ENCODE results near the gene USP12.

USP12 gene

DNA sequence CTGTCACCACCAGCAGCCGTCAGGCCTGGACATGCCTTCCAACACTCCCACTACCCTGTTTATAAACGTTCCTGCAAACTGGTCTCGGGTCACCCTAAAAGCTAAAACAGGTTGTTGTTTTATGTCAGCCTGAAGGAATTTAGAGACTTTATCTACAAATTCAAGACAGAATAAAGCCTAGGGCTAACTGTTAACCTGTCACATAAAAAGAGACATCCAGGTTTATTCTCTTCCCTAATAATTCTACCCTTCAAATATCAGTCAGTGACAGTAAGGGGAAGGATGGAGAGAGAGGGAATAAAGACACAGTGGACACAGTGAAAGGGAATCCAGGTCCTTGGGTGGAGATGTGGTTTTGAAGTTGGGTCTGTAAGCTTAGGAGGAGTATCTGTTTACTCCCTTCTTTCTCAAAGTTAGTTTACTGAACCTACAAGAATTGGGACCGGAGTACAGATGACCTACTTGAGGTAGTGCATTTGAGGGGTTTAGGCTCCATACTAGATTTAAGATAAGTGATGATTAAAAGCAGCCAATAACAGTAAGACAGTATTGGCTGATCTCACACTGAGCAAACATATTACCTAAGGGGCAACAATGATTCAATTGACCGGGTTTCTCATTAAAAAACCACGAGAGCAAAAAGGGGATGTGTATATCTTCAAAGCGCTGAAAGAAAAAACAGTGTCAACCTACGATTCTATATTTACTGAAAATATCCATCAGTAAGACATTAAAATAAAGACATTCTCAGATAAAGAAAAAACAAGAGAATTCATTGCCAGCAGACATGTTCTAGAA lies 142.7 kb downstream of the USP12 start:
- H3K9me3 ChIP-seq: no peaks in the 10 kb centered on the region
- no peaks in the 10 kb centered on the region for H3K27me3 ChIP-seq (ENCODE audit: low read depth)
- no peaks in the 10 kb centered on the region for H3K36me3 ChIP-seq (replicated peaks)
- DNase-seq (ENCODE audit: low spot score in 2 of 2): no peak
- no peaks in the 10 kb centered on the region for H3K4me1 ChIP-seq
- in situ Hi-C loops (cut with MboI; ENCODE audit: low sequenced_read_pairs): no loop called here
- no peak overlapping the region for H3K4me3 ChIP-seq

DNA sequence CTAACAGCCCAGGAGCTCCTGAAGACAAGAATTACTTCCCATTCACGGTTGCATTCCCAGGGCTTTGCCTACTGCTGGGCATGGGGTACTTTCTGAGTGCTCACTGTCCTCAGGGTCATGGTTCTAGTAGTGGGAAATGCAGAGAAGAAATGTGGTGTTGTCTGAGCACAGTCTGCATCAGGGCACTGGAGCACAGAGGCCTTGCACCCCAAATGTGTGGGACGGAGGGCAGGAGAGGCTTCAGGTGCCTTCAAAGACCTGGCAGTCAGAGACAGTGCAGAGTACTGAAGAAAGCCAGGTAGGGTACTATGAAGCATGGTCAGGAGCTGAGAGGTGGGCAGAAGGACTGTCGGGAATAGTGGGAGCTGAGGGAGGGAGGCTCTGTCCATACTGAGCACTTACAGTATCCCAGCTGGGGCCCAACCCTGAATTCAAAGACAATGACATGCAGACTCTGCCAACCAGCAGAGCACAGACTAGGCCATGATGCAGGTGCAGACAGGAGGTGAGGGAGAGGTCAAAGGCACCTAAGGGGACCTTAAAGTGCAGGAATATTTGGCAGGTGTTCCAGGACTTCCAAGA lies 144.4 kb downstream of the USP12 start:
- in situ Hi-C loops (cut with MboI; ENCODE audit: low sequenced_read_pairs): no loop called here
- DNase-seq (ENCODE audit: low spot score in 2 of 2): no peak

DNA sequence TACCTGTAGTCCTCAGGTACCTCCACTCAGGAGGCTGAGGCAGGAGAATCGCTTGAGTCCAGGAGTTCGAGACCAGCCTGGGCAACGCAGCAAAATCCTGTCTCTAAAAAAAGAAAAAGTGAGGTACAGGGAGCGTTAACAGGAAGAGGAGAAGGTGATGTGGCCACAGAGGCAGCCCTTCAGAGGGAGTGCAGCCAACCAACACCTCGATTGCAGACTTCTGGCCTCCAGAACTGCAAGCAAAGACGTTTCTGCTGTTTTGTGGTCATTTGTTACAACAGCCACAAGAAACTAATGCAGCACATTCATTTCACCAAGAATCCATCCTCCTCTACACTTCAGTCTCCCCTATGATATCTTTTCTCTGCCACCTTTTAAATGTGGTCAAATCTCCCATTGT lies 145.2 kb downstream of the USP12 start:
- Histone ChIP-seq H3K36me3 (replicated peaks) (no peaks in the 10 kb centered on the region), H3K4me3 (no peak overlapping the region), H3K9me3 (no peaks in the 10 kb centered on the region), H3K4me1 (no peaks in the 10 kb centered on the region), H3K27me3 (ENCODE audit: low read depth) (no peaks in the 10 kb centered on the region)
- DNase-seq (ENCODE audit: low spot score in 2 of 2): no peak
- in situ Hi-C loops (cut with MboI; ENCODE audit: low sequenced_read_pairs): no loop called here

More for the DNA sequence above, 144.4 kb downstream of the USP12 start:
- Histone ChIP-seq H3K9me3 (no peaks in the 10 kb centered on the region), H3K4me3 (no peak overlapping the region), H3K36me3 (replicated peaks) (no peaks in the 10 kb centered on the region), H3K4me1 (no peaks in the 10 kb centered on the region), H3K27me3 (ENCODE audit: low read depth) (no peaks in the 10 kb centered on the region)

DNA sequence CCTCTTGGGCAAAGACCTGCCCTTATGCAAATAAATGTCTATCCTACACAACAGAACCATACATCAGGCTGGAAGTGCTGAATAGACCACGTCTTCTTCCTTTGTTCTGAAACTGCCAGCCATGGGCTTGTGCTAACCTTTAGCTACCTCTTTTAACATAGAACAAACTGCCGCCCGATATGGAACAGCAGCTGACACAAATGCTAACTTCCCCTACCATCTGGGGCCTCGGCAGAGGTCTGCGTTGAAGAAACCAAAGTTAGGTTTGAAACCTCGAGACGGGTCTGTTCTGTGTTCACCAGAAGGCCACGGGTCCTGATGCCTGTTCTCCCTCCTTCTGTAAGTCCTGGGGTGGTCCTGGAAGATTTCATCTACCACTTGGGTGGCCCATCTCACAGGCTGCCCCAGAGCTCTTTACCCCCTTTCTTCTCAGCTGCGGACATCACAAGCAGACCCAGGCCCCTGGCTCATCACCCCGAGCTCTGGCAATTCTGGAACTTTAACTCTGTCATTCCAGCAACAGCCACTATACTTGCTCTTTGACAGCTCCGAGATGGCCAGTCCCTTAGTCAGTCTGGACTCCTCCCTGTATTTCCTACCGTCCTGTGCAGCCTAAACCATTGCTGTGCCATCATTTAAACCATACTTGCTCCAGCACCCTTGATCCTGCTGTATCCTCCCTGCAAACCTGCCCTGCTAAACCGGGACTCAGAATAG lies 146.7 kb downstream of the USP12 start:
- no peak for DNase-seq (ENCODE audit: low spot score in 2 of 2)
- no peaks in the 10 kb centered on the region for H3K4me1 ChIP-seq
- H3K36me3 ChIP-seq (replicated peaks): no peaks in the 10 kb centered on the region
- no peaks in the 10 kb centered on the region for H3K9me3 ChIP-seq
- H3K27me3 ChIP-seq (ENCODE audit: low read depth): no peaks in the 10 kb centered on the region
- H3K4me3 ChIP-seq: no peak overlapping the region
- in situ Hi-C loops (cut with MboI; ENCODE audit: low sequenced_read_pairs): no loop called here

DNA sequence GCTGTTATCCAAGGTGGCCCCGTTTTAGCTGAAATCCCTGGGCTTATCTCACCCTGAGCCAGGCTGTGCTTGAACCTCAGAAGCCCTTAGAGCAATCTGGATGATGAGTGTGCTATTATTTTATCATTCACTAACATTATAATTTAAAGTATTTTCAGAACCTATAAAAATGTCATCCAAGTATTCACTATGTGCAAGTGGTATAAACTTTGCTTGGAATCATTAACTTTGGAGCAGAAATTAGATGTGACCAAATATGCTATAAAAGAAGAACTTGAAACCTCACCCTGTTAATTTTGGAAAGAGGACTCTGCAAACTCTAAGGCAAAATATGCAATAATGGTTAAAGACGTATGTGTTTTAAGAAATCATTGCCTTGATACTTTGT lies 147.5 kb downstream of the USP12 start:
- DNase-seq (ENCODE audit: low spot score in 2 of 2): no peak
- no peaks in the 10 kb centered on the region for H3K4me1 ChIP-seq
- no peaks in the 10 kb centered on the region for H3K9me3 ChIP-seq
- no peak overlapping the region for H3K4me3 ChIP-seq
- H3K36me3 ChIP-seq (replicated peaks): no peaks in the 10 kb centered on the region
- no peaks in the 10 kb centered on the region for H3K27me3 ChIP-seq (ENCODE audit: low read depth)
- in situ Hi-C loops (cut with MboI; ENCODE audit: low sequenced_read_pairs): no loop called here

- DNase-seq (ENCODE audit: low spot score in 2 of 2): no peak
- no peaks in the 10 kb centered on the region for H3K9me3 ChIP-seq
- in situ Hi-C loops (cut with MboI; ENCODE audit: low sequenced_read_pairs): no loop called here
- no peaks in the 10 kb centered on the region for H3K4me1 ChIP-seq
- H3K4me3 ChIP-seq: no peak overlapping the region
- no peaks in the 10 kb centered on the region for H3K36me3 ChIP-seq (replicated peaks)
- H3K27me3 ChIP-seq (ENCODE audit: low read depth): no peaks in the 10 kb centered on the region
Observed at GRCh38 chr13:27023385-27024073, 148.1 kb downstream of the USP12 start.

DNA sequence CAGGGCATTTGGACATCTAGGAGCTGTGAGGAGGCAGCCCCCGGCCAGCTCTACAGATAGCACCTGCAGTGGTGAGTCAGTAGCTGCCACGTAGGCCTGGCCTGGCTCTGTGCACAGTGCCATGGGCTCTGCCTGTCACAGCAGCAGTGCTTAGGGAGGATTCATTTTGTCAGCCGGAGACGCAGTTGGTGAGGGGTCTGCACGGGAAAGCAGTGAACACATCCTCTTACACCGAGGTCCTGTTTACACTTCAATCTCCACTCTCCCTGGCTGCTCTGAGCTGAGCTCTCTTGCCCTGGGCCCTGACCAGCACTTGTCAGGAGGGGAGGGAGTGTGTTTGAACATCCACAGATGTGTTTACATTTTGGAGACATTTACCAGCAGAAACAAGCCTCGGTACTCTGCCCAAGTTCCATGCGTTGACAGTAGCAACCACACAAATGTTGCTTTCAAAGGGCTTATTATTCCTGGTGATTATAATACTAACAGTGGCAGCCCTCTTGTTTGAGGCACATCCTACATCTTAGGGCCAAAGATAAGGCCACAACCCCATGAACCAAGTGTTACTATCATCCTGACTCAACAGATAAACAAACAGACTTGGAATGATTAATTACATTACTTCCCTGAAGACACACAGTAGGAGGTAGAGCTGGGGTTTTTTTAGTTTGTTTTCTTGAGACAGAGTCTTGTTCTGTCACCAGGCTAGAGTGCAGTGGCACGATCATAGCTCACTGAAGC lies 148.9 kb downstream of the USP12 start:
- no peak overlapping the region for H3K4me3 ChIP-seq
- in situ Hi-C loops (cut with MboI; ENCODE audit: low sequenced_read_pairs): no loop called here
- H3K27me3 ChIP-seq (ENCODE audit: low read depth): no peaks in the 10 kb centered on the region
- DNase-seq (ENCODE audit: low spot score in 2 of 2): no peak
- no peaks in the 10 kb centered on the region for H3K9me3 ChIP-seq
- no peaks in the 10 kb centered on the region for H3K4me1 ChIP-seq
- no peaks in the 10 kb centered on the region for H3K36me3 ChIP-seq (replicated peaks)

- Histone ChIP-seq H3K4me3 (no peak overlapping the region), H3K9me3 (no peaks in the 10 kb centered on the region), H3K36me3 (replicated peaks) (no peaks in the 10 kb centered on the region), H3K27me3 (ENCODE audit: low read depth) (no peaks in the 10 kb centered on the region), H3K4me1 (no peaks in the 10 kb centered on the region)
- in situ Hi-C loops (cut with MboI; ENCODE audit: low sequenced_read_pairs): no loop called here
- DNase-seq (ENCODE audit: low spot score in 2 of 2): peak in 1 of 2 experiments; percentile 2
Observed at GRCh38 chr13:27020415-27020814, 151.2 kb downstream of the USP12 start.

- DNase-seq (ENCODE audit: low spot score in 2 of 2): no peak
- in situ Hi-C loops (cut with MboI; ENCODE audit: low sequenced_read_pairs): no loop called here
- Histone ChIP-seq H3K9me3 (no peaks in the 10 kb centered on the region), H3K27me3 (ENCODE audit: low read depth) (no peaks in the 10 kb centered on the region), H3K4me3 (no peak overlapping the region), H3K36me3 (replicated peaks) (no peaks in the 10 kb centered on the region), H3K4me1 (no peaks in the 10 kb centered on the region)
Observed at GRCh38 chr13:27018882-27019281, 152.7 kb downstream of the USP12 start.

GRCh38 chr13:27018344-27018861 lies 153.2 kb downstream of the USP12 start:
- Histone ChIP-seq H3K4me1 (no peaks in the 10 kb centered on the region), H3K4me3 (no peak overlapping the region), H3K9me3 (no peaks in the 10 kb centered on the region), H3K36me3 (replicated peaks) (no peaks in the 10 kb centered on the region), H3K27me3 (ENCODE audit: low read depth) (no peaks in the 10 kb centered on the region)
- in situ Hi-C loops (cut with MboI; ENCODE audit: low sequenced_read_pairs): no loop called here
- no peak for DNase-seq (ENCODE audit: low spot score in 2 of 2)

GRCh38 chr13:27016875-27017274 lies 154.7 kb downstream of the USP12 start:
- H3K4me3 ChIP-seq: no peak overlapping the region
- in situ Hi-C loops (cut with MboI; ENCODE audit: low sequenced_read_pairs): no loop called here
- no peaks in the 10 kb centered on the region for H3K27me3 ChIP-seq (ENCODE audit: low read depth)
- H3K4me1 ChIP-seq: no peaks in the 10 kb centered on the region
- DNase-seq (ENCODE audit: low spot score in 2 of 2): no peak
- H3K9me3 ChIP-seq: no peaks in the 10 kb centered on the region
- no peaks in the 10 kb centered on the region for H3K36me3 ChIP-seq (replicated peaks)

Measured in HAP-1 (cell line).